Vagina (tissue), 2 donors: ENCODE data around the gene CHKB.

Experiments
- CTCF ChIP-seq, 3 experiments: fragments of 450-650 bp in 2 of 3; fragments of 200-600 bp in 1 of 3; sonication (generic) in 1 of 3; IDR thresholded peaks; one replicate each; pipeline ENCODE4 v1.5.1; 2017 to 2019; ENCODE audit warnings: antibody characterized with exemption in 3 of 3, mild to moderate bottlenecking in 2 of 3, moderate library complexity in 2 of 3
- POLR2A ChIP-seq, 2 donors: fragments of 450-650 bp; IDR thresholded peaks; one replicate each; pipeline ENCODE4 v1.6.1; 2017; ENCODE audit warnings: antibody characterized with exemption in 2 of 2, mild to moderate bottlenecking in 2 of 2, moderate library complexity in 2 of 2
- POLR2AphosphoS5 ChIP-seq, 2 donors: sonication (generic); formaldehyde crosslinking; IDR thresholded peaks; one replicate each; pipeline ENCODE4 v1.9.0; 2017; ENCODE audit warnings: antibody characterized with exemption in 2 of 2, mild to moderate bottlenecking in 2 of 2, low read depth in 1 of 2; ENCODE audit not compliant: insufficient read depth in 1 of 2

GRCh38 chr22:50573491-50574382 lies 8.9 kb downstream of the CHKB start:
- no peak for TF ChIP-seq CTCF (IDR thresholded peaks at IDR 0.05)
- TF ChIP-seq POLR2AphosphoS5 (IDR thresholded peaks at IDR 0.05; ENCODE audit: insufficient read depth in 1 of 2, low read depth in 1 of 2): no peak
- TF ChIP-seq POLR2A (IDR thresholded peaks at IDR 0.05): no peak
